ENCODE results near the gene CDHR3.
"Not testable (repeated sequence)": the region's sequence is repeated elsewhere in the genome, so short reads cannot be mapped to it uniquely, and the experiment has no call there.

CDHR3 gene

GRCh38 chr7:105996860-105997737, 34.0 kb downstream of the CDHR3 start:
- in situ Hi-C loops (cut with HindIII; ENCODE audit: low sequenced_read_pairs): no loop called here

GRCh38 chr7:105999256-105999655, 36.2 kb downstream of the CDHR3 start:
- in situ Hi-C loops (cut with HindIII; ENCODE audit: low sequenced_read_pairs): no loop called here

DNA sequence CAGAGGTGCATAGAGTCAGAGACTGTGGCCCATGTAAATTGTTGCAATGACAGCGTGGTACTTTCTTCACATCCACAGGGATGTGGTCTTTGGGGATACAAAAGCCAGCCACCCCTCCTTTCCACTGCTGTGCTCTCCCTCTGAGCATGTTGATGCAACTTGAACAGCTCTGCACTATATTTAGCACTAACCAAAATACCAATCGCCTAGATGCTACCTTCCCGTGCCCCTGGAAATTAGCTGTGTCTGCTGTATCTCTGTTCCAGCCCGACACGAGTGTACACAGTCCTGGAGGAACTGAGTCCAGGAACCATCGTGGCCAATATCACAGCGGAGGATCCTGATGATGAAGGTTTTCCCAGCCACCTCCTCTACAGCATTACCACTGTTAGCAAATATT, 38.1 kb downstream of the CDHR3 start:
- in situ Hi-C loops (cut with HindIII; ENCODE audit: low sequenced_read_pairs): no loop called here

DNA sequence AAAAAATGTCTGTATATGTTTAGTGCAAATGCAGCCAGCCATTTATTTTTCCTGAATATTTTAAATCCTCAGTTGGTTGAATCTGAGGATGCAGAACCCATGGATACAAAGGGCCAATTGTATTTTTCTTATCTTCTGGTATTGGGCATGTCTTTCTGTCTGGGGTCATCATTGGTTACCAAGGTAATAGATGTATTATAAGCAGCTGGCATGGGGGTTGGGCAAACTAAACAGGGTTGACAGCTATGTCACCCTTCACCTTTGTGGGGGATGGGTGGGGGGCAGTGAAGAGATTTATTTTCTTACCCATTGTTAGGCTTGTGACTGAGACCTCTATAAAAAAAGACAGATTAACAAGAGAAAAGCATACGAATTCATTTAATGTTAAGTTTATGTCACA, 38.8 kb downstream of the CDHR3 start:
- in situ Hi-C loops (cut with HindIII; ENCODE audit: low sequenced_read_pairs): no loop called here

GRCh38 chr7:106003525-106004064, 40.5 kb downstream of the CDHR3 start:
- in situ Hi-C loops (cut with HindIII; ENCODE audit: low sequenced_read_pairs): no loop called here

DNA sequence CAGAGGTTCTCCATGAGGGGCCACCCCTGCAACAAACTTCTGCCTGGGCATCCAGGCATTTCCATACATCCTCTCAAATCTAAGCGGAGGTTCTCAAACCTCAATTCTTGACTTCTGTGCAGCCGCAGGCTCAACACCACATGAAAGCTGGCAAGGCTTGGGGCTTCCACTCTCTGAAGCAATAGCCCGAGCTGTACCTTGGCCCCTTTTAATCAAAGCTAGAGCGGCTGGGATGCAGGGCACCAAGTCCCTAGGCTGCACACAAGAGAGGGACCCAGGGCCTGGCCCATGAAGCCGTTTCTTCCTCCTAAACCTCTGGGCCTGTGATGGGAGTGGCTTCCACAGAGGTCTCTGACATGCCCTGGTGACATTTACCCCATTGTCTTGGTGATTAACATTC, 43.8 kb downstream of the CDHR3 start:
- in situ Hi-C loops (cut with HindIII; ENCODE audit: low sequenced_read_pairs): no loop called here

- in situ Hi-C loops (cut with HindIII; ENCODE audit: low sequenced_read_pairs): not testable (repeated sequence)
Observed at GRCh38 chr7:106007796-106008195, 44.7 kb downstream of the CDHR3 start.

GRCh38 chr7:106009503-106010226, 46.6 kb downstream of the CDHR3 start:
- in situ Hi-C loops (cut with HindIII; ENCODE audit: low sequenced_read_pairs): no loop called here

DNA sequence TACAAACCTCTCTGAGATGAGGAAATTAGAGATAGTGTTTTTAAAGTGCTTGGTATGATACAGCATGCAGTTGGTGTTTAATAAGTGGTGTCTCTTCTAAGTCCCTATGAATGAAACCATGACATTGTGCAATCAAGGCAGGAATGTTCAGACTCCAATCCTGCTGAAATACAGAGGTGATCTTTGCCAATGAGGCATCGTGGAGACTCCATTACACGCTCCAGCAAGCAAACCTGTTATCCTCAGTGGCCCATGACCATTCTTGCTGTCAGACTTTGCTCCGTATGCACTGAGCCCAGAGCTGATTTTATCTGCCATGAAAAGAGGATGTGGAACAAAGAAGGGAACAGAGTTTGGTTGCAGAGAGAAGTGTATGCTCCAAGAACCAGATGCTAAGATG, 47.3 kb downstream of the CDHR3 start:
- in situ Hi-C loops (cut with HindIII; ENCODE audit: low sequenced_read_pairs): no loop called here

DNA sequence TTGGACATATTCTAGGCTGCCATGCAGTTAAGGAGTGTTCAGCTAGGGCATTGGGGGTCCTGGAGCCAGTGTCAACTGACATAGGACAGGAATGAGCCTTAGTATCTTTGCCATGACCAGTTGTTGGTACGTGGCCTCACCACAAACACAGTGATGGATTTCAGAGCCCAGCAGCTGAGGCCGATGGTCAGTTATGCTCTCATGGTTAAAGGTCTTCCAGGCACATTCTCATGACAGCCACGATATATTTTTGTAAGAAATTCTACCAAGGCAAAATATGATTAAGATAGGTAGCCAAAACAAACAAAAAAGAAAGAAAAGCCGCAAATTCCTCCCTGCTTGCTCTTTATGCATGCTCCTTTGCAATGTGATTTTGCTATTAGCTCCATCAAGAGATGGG, 47.8 kb downstream of the CDHR3 start:
- in situ Hi-C loops (cut with HindIII; ENCODE audit: low sequenced_read_pairs): no loop called here

GRCh38 chr7:106012184-106012583, 49.1 kb downstream of the CDHR3 start:
- in situ Hi-C loops (cut with HindIII; ENCODE audit: low sequenced_read_pairs): no loop called here

GRCh38 chr7:106012935-106013439, 49.9 kb downstream of the CDHR3 start:
- in situ Hi-C loops (cut with HindIII; ENCODE audit: low sequenced_read_pairs): no loop called here

DNA sequence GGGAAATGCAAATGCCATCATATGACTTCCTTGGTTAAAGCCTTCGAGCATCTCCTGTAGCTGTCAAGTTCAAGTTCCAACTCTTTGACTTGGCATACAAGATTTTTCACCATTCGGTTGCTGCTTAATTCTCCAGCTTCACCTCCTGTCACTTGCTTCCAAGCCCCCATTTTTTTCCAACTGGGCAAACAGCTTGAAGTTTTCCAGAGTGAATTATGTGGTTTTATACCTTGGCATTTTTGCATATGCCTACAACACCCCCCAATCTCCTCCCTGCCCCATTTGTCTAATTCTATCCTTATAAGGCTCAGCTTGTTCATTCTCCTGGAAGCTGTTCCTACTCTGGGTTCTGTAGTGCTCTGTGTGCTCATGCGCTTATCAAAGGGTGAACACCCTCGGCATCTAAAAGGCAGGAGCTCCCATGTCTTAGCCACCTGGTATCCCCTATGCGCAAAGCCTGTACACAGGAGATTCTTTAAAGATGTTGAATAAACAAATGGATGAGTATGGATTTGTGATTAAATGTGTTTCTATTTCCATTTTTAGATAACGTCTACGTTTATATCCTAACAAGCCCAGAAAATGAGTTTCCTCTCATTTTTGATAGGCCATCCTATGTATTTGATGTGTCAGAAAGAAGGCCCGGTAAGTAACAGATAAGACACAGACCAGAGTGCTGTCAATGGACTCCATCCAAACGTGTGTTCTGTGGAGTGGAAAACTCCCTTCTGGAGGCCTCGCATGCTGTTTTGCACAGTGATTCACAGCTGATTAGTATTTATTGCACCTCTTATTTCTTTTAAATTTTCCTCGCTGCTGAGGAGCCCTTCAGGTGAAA, 52.5 kb downstream of the CDHR3 start:
- in situ Hi-C loops (cut with HindIII; ENCODE audit: low sequenced_read_pairs): no loop called here

GRCh38 chr7:106016331-106016730, 53.3 kb downstream of the CDHR3 start:
- in situ Hi-C loops (cut with HindIII; ENCODE audit: low sequenced_read_pairs): no loop called here

GRCh38 chr7:106017657-106018056, 54.6 kb downstream of the CDHR3 start:
- in situ Hi-C loops (cut with HindIII; ENCODE audit: low sequenced_read_pairs): no loop called here

- in situ Hi-C loops (cut with HindIII; ENCODE audit: low sequenced_read_pairs): no loop called here
Observed at GRCh38 chr7:106018566-106019469, 55.8 kb downstream of the CDHR3 start.

- in situ Hi-C loops (cut with HindIII; ENCODE audit: low sequenced_read_pairs): no loop called here
Observed at GRCh38 chr7:106019470-106019820, 56.4 kb downstream of the CDHR3 start.

GRCh38 chr7:106021151-106022067, 58.3 kb downstream of the CDHR3 start:
- in situ Hi-C loops (cut with HindIII; ENCODE audit: low sequenced_read_pairs): no loop called here

Data from endothelial cell of hepatic sinusoid (primary cell).